HG02623 (cell line): ENCODE results near the gene LRCOL1.

ENCODE experiments used
- ATAC-seq: cut with Tn5 transposase; IDR thresholded peaks from one replicate; pipeline ENCODE4 v1.9.1; 2021; ENCODE audit warnings: moderate library complexity; ENCODE audit not compliant: unreplicated experiment

The LRCOL1 gene

GRCh38 chr12:132619386-132620112 is 9.2 kb upstream of the LRCOL1 start:
- no peak for ATAC-seq

- ATAC-seq, result no peak
Observed at GRCh38 chr12:132619071-132619385, 8.6 kb upstream of the LRCOL1 start.

- ATAC-seq, result no peak
Observed at GRCh38 chr12:132618683-132619043, 8.3 kb upstream of the LRCOL1 start, which contains the start of gene P2RX2. TSS of gene P2RX2 (plus strand) at chr12:132618776. CDS start at chr12:132618817, 41 bp downstream.

- no peak for ATAC-seq
Observed at GRCh38 chr12:132617822-132618682, 7.7 kb upstream of the LRCOL1 start.

- no peak for ATAC-seq
Observed at GRCh38 chr12:132617135-132617701, 6.8 kb upstream of the LRCOL1 start.

GRCh38 chr12:132615579-132616038 is 5.2 kb upstream of the LRCOL1 start:
- ATAC-seq, result no peak

- no peak for ATAC-seq
Observed at GRCh38 chr12:132614861-132615578, 4.6 kb upstream of the LRCOL1 start.

GRCh38 chr12:132614029-132614428 is 3.6 kb upstream of the LRCOL1 start:
- no peak for ATAC-seq

- ATAC-seq, result no peak
Observed at GRCh38 chr12:132611620-132612019, 1.2 kb upstream of the LRCOL1 start.

GRCh38 chr12:132610866-132611602 is 652 bp upstream of the LRCOL1 start:
- no peak for ATAC-seq

GRCh38 chr12:132608231-132609171 is 1.9 kb downstream of the LRCOL1 start:
- ATAC-seq, result no peak

- no peak for ATAC-seq
Observed at GRCh38 chr12:132606927-132607326, 3.5 kb downstream of the LRCOL1 start.

- ATAC-seq, result no peak
Observed at GRCh38 chr12:132606466-132606865, 3.9 kb downstream of the LRCOL1 start.

GRCh38 chr12:132605892-132606291 is 4.5 kb downstream of the LRCOL1 start:
- no peak for ATAC-seq

- ATAC-seq, result no peak
Observed at GRCh38 chr12:132604668-132605441, 5.5 kb downstream of the LRCOL1 start.

GRCh38 chr12:132604151-132604618 is 6.2 kb downstream of the LRCOL1 start:
- no peak for ATAC-seq

GRCh38 chr12:132603240-132604150 is 6.9 kb downstream of the LRCOL1 start:
- no peak for ATAC-seq
